PC-3 (cell line): ENCODE data around the gene PRKCE.

Experiments
- CTCF ChIP-seq: fragments of 300-600 bp; sonication (generic); conservative IDR thresholded peaks from 2 replicates; pipeline ENCODE4 v1.5.1; 2017; ENCODE audit warnings: antibody characterized with exemption, low read depth, mild to moderate bottlenecking, low read length
- EZH2 ChIP-seq: fragments of 300-600 bp; sonication (generic); IDR thresholded peaks from one replicate; pipeline ENCODE4 v1.6.1; 2017; ENCODE audit warnings: antibody characterized with exemption, mild to moderate bottlenecking, low read length; ENCODE audit not compliant: unreplicated experiment

- TF ChIP-seq CTCF, result no peak
- no peak for TF ChIP-seq EZH2
These were observed 157.7 kb downstream of the PRKCE start for GRCh38 chr2:45809205-45809604.
